ENCODE results near the gene UBE2L5.

DNA sequence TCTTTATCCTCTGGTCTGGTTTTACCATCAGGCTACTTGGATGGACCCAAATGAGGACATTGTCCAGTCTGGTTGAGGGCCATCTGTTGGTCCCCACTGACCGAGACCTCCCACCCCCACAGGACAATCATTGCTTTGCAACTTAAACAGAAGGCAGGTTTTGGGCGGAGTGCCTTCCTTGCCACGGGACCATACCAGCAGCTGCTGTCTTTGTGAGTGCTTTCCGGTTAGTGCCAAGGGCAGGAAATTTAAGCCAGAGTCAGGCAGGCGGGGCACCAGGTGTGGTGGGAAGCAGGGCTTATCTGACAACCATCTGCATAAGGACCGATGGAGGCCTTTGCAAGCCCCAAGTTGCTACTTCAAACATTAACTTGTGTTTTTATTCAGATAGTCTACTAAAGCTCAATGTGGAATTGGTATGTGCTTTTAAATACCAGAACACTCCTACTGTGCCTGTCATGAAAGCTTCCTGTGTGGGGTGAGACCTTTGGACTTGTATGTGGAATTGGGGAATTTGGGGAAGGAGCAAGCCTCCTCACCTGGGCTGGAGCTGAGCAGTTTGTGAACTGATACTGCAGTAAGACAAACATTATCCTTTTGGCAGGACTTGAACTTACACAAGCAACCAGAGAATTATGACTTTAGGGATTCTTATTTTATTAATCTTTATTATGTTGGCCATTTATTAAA, 39.3 kb upstream of the UBE2L5 start:
- TF ChIP-seq, protein P1, sequence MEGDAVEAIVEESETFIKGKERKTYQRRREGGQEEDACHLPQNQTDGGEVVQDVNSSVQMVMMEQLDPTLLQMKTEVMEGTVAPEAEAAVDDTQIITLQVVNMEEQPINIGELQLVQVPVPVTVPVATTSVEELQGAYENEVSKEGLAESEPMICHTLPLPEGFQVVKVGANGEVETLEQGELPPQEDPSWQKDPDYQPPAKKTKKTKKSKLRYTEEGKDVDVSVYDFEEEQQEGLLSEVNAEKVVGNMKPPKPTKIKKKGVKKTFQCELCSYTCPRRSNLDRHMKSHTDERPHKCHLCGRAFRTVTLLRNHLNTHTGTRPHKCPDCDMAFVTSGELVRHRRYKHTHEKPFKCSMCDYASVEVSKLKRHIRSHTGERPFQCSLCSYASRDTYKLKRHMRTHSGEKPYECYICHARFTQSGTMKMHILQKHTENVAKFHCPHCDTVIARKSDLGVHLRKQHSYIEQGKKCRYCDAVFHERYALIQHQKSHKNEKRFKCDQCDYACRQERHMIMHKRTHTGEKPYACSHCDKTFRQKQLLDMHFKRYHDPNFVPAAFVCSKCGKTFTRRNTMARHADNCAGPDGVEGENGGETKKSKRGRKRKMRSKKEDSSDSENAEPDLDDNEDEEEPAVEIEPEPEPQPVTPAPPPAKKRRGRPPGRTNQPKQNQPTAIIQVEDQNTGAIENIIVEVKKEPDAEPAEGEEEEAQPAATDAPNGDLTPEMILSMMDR (IDR thresholded peaks at IDR 0.05; ENCODE audit: insufficient read depth, low read depth, low read length) = no peak
- no peak for TF ChIP-seq EZH2 (IDR thresholded peaks at IDR 0.05; ENCODE audit: insufficient read depth, low read length)

Measured in astrocyte (in vitro differentiated cells and primary cell).